Keratinocyte (primary cell): ENCODE measurements around the gene GXYLT1. TPM values are rescaled to one million over a fixed set of nuclear protein-coding genes. Genes with fewer than 3 reads are reported as not detected.
"Not testable (repeated sequence)": the region's sequence is repeated elsewhere in the genome, so short reads cannot be mapped to it uniquely, and the experiment has no call there.

Source experiments
- DNase-seq: peaks from one replicate; pipeline ENCODE4 v3.0.0-alpha.2; 2011; ENCODE audit warnings: low read depth, missing footprints, low spot score
- FAIRE-seq: peaks from 2 replicates; lab custom pipeline; 2011; peaks lifted over from hg19 to GRCh38; lab: Jason Lieb, UNC
- H2AFZ ChIP-seq: 2 replicates; pipeline ENCODE4 v1.6.0; 2012; ENCODE audit warnings: low read length, control low read depth, inconsistent platforms; ENCODE audit not compliant: control insufficient read depth
- H3K27ac ChIP-seq: 2 replicates; pipeline ENCODE4 v1.5.1; 2011; ENCODE audit warnings: low read length; ENCODE audit not compliant: control insufficient read depth, insufficient read depth
- H3K27me3 ChIP-seq: 3 replicates; pipeline ENCODE4 v1.6.0; 2011; ENCODE audit warnings: low read length; ENCODE audit not compliant: control insufficient read depth, insufficient read depth; ENCODE audit errors: extremely low read depth
- H3K36me3 ChIP-seq, 2 experiments: 2 replicates in 1 of 2; 3 replicates in 1 of 2; pipeline ENCODE4 v1.5.1; 2011; ENCODE audit warnings: low read length in 2 of 2, mild to moderate bottlenecking in 1 of 2; ENCODE audit not compliant: control insufficient read depth in 2 of 2, insufficient read depth in 2 of 2; ENCODE audit errors: extremely low read depth in 1 of 2
- H3K4me1 ChIP-seq: 3 replicates; pipeline ENCODE4 v1.5.1; 2011; ENCODE audit warnings: low read length; ENCODE audit not compliant: control insufficient read depth, insufficient read depth; ENCODE audit errors: extremely low read depth
- H3K4me2 ChIP-seq: 3 replicates; pipeline ENCODE4 v1.6.0; 2011; ENCODE audit warnings: low read depth, low read length; ENCODE audit not compliant: control insufficient read depth, insufficient read depth; ENCODE audit errors: extremely low read depth
- H3K4me3 ChIP-seq, 3 experiments: fragments of 200-600 bp in 1 of 3; sonication (generic) in 1 of 3; 2 replicates in 2 of 3; 3 replicates in 1 of 3; pipeline ENCODE4 v1.5.1; 2011 to 2016; ENCODE audit warnings: low read length in 3 of 3, mild to moderate bottlenecking in 3 of 3, control low read depth in 2 of 3, inconsistent platforms in 1 of 3, low read depth in 1 of 3, mixed read lengths in 1 of 3, mixed run types in 1 of 3, moderate library complexity in 1 of 3; ENCODE audit not compliant: control insufficient read depth in 2 of 3, insufficient read depth in 2 of 3; ENCODE audit errors: extremely low read depth in 1 of 3
- H3K79me2 ChIP-seq: 2 replicates; pipeline ENCODE4 v1.6.0; 2012; ENCODE audit warnings: low read length; ENCODE audit not compliant: control insufficient read depth, insufficient read depth
- H3K9ac ChIP-seq: 3 replicates; pipeline ENCODE4 v1.6.0; 2011; ENCODE audit warnings: low read length; ENCODE audit not compliant: control insufficient read depth, insufficient read depth; ENCODE audit errors: extremely low read depth
- H3K9me1 ChIP-seq: 3 replicates; pipeline ENCODE4 v1.6.0; 2011; ENCODE audit warnings: low read length; ENCODE audit not compliant: control insufficient read depth, insufficient read depth; ENCODE audit errors: extremely low read depth
- H3K9me3 ChIP-seq: 2 replicates; pipeline ENCODE4 v1.5.1; 2012; ENCODE audit warnings: low read depth, low read length; ENCODE audit not compliant: control insufficient read depth
- H4K20me1 ChIP-seq: 3 replicates; pipeline ENCODE4 v1.6.0; 2011; ENCODE audit warnings: low read length; ENCODE audit not compliant: control insufficient read depth, insufficient read depth; ENCODE audit errors: extremely low read depth
- CTCF ChIP-seq, 3 experiments: IDR thresholded peaks in 1 of 3; conservative IDR thresholded peaks in 1 of 3; optimal IDR thresholded peaks in 1 of 3; 2 replicates in 2 of 3; 3 replicates in 1 of 3; pipeline versions ENCODE3 to v1.5.1; 2011; ENCODE audit warnings: low read length in 3 of 3, mild to moderate bottlenecking in 3 of 3, moderate library complexity in 2 of 3, control low read depth in 1 of 3, inconsistent platforms in 1 of 3; ENCODE audit not compliant: insufficient read depth in 2 of 3; ENCODE audit errors: extremely low read depth in 1 of 3
- EZH2 ChIP-seq: IDR thresholded peaks from one replicate; pipeline ENCODE4 v1.6.1; 2012; ENCODE audit warnings: inconsistent platforms, mild to moderate bottlenecking, low read length, moderate library complexity
- dilution Hi-C: fragments of 300-500 bp; cut with MboI; formaldehyde crosslinking; loops from one replicate; pipeline ENCODE4 v1.7.0; 2020; ENCODE audit warnings: low sequenced_read_pairs; ENCODE audit not compliant: extremely low pct_ligation_motif_present
- polyA plus RNA-seq, 5 experiments: library from polyadenylated mRNA; depleted of rRNA in 3 of 5; stranded (reverse) in 3 of 5; stranded (forward) in 1 of 5; unstranded in 1 of 5; fragments of >200 nt; gene quantifications; 1 replicate in 1 of 5; 2 replicates in 3 of 5; 3 replicates in 1 of 5; pipeline versions ENCODE4 v1.2.1 to v1.2.3, GENCODE V29; 2011 to 2012; ENCODE audit warnings: missing spikeins in 2 of 5, low read depth in 1 of 5, low replicate concordance in 1 of 5

GXYLT1 gene
- polyA plus RNA-seq, 1 donor (not counting 4 experiments of a cell fraction or from before 2014, with no cell fraction given), result 8.1 TPM

- Histone ChIP-seq H3K9ac (no peak overlapping the region), H4K20me1 (no peaks in the 10 kb centered on the region), H2AFZ (no peak overlapping the region), H3K9me3 (no peaks in the 10 kb centered on the region), H3K4me2 (no peak overlapping the region), H3K27ac (no peak overlapping the region), H3K4me3 (no peak overlapping the region), H3K36me3 (no peaks in the 10 kb centered on the region), H3K9me1 (no peaks in the 10 kb centered on the region), H3K4me1 (no peaks in the 10 kb centered on the region), H3K27me3 (no peaks in the 10 kb centered on the region), H3K79me2 (no peaks in the 10 kb centered on the region)
- FAIRE-seq (no peak), DNase-seq (no peak)
- TF ChIP-seq EZH2 (no peak), CTCF (optimal IDR thresholded peaks at IDR 0.05 in 1 of 3, IDR thresholded peaks at IDR 0.05 in 1 of 3, conservative IDR thresholded peaks at IDR 0.05 in 1 of 3; ENCODE audit: extremely low read depth in 1 of 3, insufficient read depth in 2 of 3, low read length in 3 of 3) (no peak)
- dilution Hi-C loops, result no loop called here
Observed at GRCh38 chr12:42053456-42053855, 91.2 kb downstream of the GXYLT1 start.

- not testable (repeated sequence) for DNase-seq
Observed at GRCh38 chr12:42048980-42049379, 95.7 kb downstream of the GXYLT1 start.

GRCh38 chr12:42039577-42039976 is 105.1 kb downstream of the GXYLT1 start:
- no peaks in the 10 kb centered on the region for H3K79me2 ChIP-seq
- DNase-seq (no peak), FAIRE-seq (no peak)
- H2AFZ ChIP-seq, result no peak overlapping the region
- H3K4me3 ChIP-seq, result no peak overlapping the region
- H3K27ac ChIP-seq, result no peak overlapping the region
- H3K9me3 ChIP-seq, result no peaks in the 10 kb centered on the region
- TF ChIP-seq EZH2, result no peak
- TF ChIP-seq CTCF (optimal IDR thresholded peaks at IDR 0.05 in 1 of 3, IDR thresholded peaks at IDR 0.05 in 1 of 3, conservative IDR thresholded peaks at IDR 0.05 in 1 of 3; ENCODE audit: extremely low read depth in 1 of 3, insufficient read depth in 2 of 3, low read length in 3 of 3), result no peak
- no peaks in the 10 kb centered on the region for H3K4me1 ChIP-seq
- H3K36me3 ChIP-seq, result no peaks in the 10 kb centered on the region
- H3K27me3 ChIP-seq, result no peaks in the 10 kb centered on the region
- H3K4me2 ChIP-seq, result no peak overlapping the region
- no peaks in the 10 kb centered on the region for H4K20me1 ChIP-seq
- no peak overlapping the region for H3K9ac ChIP-seq
- dilution Hi-C loops, result no loop called here
- H3K9me1 ChIP-seq, result no peaks in the 10 kb centered on the region

More at GRCh38 chr12:42048980-42049379, 95.7 kb downstream of the GXYLT1 start:
- H3K27ac ChIP-seq, H3K9ac ChIP-seq, H3K4me3 ChIP-seq, H3K9me3 ChIP-seq, H3K4me2 ChIP-seq, H3K36me3 ChIP-seq, H4K20me1 ChIP-seq, H3K27me3 ChIP-seq, H3K79me2 ChIP-seq, H3K4me1 ChIP-seq, dilution Hi-C loops, H3K9me1 ChIP-seq, FAIRE-seq, H2AFZ ChIP-seq: not testable (repeated sequence)
